ENCODE data around the gene TTL.

- TF ChIP-seq EZH2 (IDR thresholded peaks at IDR 0.05; ENCODE audit: insufficient read depth, poor library complexity, severe bottlenecking) (no peak), EZH2phosphoT487 (IDR thresholded peaks at IDR 0.05; ENCODE audit: insufficient read depth, low read depth) (no peak)
Measured at GRCh38 chr2:112491946-112492345, 10.0 kb downstream of the TTL start.
